ENCODE measurements around the gene DESI2.

DNA sequence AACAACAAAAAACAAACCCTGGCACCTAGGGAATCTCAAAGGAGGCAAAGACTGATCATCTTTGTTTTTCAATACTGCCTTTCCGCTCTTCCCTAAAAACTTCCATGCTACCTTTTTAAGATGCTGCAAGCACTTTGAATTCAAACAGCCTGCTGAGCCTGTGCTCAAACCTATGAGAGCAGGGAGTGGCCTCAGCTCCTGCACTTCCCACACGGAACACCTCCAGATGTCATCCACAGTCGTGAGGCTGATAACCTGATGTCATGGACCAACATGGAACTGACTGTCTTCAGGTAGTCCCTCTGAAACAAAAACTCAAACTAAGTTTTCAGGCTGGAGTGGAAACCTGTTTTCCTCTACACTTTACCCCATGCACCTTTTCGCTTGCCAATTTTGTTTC is 46.8 kb downstream of the DESI2 start:
- TF ChIP-seq TAF1 (IDR thresholded peaks at IDR 0.05; ENCODE audit: borderline replicate concordance, low read depth, low read length) (no peak), POLR2AphosphoS5 (IDR thresholded peaks at IDR 0.05; ENCODE audit: low read depth, low read length) (no peak)

Measured in GM12892 (cell line).